Erythroblast (primary cell): ENCODE results near the gene SLC1A4.

Source experiments
- DNase-seq, 2 experiments: peaks; one replicate each; lab custom pipeline; 2025; lab: John Stamatoyannopoulos, UW
- GATA1 ChIP-seq: IDR thresholded peaks from 2 replicates; pipeline ENCODE4 v1.6.1; 2011; ENCODE audit warnings: low read depth, mild to moderate bottlenecking, control low read depth, low read length, moderate library complexity
- POLR2A ChIP-seq: IDR thresholded peaks from 2 replicates; pipeline ENCODE4 v1.6.1; 2011; ENCODE audit warnings: mild to moderate bottlenecking, low read length

SLC1A4 gene

DNA sequence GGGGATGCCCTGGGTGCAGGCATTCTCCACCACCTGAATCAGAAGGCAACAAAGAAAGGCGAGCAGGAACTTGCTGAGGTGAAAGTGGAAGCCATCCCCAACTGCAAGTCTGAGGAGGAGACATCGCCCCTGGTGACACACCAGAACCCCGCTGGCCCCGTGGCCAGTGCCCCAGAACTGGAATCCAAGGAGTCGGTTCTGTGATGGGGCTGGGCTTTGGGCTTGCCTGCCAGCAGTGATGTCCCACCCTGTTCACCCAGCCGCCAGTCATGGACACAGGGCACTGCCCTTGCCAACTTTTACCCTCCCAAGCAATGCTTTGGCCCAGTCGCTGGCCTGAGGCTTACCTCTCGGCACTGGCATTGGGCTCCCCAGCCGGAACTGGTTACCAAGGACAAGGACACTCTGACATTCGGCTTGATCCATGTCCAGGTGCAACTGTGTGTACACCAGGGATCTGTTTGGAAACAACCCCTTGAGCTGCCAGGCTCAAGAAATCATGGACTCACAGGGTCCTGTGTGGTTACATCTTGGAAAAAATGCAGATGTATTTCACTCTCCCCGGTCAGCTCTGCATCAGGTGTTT is 31.8 kb downstream of the SLC1A4 start:
- peak in 1 of 2 experiments; percentile 27 for DNase-seq
- no peak for TF ChIP-seq GATA1
- TF ChIP-seq POLR2A: no peak

DNA sequence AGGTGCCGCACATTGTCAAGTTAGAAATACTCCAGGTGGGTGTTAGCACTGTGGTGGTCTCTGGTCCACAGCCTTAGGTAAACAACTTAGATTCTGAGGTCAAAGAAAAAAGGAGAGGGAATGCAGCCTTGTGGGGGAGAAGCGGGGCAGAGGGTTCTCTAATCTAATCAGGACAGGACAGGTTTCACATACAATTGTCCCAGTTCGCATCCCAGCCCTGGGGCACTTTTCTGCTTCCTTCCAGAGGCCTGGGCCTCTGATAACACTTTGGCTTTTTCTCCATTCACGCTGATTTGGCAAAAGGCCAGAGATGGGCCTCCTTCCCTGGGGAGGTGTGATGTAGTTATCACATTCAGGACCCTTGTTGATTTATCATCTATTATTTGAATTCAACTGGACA is 32.5 kb downstream of the SLC1A4 start:
- DNase-seq: peak; percentile 93 to 97
- TF ChIP-seq POLR2A (no peak), GATA1 (peak; percentile 67)

DNA sequence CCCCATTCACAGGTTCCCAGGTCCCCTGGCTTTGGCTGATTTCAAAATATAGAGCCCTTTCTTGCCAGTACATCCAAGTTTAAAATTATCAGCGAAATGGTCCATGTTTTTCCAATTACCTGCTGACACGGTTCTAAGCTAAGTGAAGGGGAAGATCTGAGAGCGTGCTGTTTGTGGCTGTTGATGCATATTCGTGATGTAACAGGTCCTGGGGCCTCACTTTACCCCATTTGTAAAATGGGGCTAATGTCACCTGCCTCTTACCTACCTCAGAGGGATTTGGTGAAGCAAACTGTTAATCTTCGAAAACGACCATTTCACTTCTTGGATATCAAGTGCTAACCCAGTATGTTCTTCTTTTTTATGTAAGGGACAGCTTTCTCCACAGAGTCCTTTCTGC is 33.0 kb downstream of the SLC1A4 start:
- TF ChIP-seq POLR2A (no peak), GATA1 (no peak)
- no peak for DNase-seq

DNA sequence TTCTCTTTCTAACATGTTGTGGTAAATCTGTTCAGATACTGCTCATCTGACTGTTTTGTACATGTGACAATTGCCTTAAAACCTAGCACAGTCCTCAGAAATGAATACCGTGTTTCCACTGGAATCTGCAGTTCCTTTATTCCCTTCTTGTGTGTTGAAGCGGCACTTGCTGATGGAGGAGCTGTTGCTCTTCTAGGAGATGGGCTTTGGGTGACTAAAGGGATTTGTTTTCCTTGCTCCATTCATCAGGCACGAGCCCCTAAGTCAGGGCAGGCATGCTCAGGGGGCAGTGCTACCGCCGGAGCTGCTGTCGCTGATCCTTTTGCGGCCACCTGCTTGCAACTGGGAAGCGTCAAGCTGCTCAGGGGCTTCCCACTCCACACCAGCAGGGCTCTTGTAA is 34.5 kb downstream of the SLC1A4 start:
- DNase-seq: no peak
- TF ChIP-seq GATA1 (no peak), POLR2A (no peak)

DNA sequence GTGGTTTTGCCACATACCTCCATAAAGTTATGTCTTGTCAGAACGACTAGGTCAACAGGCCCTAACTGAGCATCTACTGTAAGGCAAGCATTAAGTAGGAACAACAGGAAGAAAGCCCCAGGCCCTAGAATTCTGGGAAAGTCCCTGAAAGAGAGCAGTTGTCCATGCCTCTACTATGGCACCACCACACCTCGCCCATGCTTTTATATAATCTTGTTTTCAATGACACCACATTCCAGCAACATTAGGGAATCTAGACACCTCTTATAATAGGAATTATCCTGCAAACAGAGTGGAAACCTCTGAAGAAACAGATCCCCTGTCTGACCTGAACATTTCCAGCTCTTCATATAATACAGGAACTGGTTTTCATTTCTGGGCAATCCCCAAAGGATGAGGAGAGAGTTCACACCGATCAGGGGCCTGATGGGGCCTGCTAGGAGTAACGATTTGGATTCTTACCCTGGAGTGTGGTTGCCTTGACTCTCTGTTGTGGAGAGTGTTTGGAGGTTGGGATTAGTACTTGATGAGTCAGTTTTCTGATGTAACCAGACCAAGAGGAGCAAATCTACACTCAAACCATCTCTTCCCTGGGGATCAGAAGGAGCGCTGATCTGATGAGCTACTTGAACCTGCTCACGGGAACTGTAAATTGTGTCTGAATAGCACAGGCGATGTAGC is 35.1 kb downstream of the SLC1A4 start:
- TF ChIP-seq GATA1: no peak
- no peak for TF ChIP-seq POLR2A
- DNase-seq: peak in 1 of 2 experiments; percentile 24

DNA sequence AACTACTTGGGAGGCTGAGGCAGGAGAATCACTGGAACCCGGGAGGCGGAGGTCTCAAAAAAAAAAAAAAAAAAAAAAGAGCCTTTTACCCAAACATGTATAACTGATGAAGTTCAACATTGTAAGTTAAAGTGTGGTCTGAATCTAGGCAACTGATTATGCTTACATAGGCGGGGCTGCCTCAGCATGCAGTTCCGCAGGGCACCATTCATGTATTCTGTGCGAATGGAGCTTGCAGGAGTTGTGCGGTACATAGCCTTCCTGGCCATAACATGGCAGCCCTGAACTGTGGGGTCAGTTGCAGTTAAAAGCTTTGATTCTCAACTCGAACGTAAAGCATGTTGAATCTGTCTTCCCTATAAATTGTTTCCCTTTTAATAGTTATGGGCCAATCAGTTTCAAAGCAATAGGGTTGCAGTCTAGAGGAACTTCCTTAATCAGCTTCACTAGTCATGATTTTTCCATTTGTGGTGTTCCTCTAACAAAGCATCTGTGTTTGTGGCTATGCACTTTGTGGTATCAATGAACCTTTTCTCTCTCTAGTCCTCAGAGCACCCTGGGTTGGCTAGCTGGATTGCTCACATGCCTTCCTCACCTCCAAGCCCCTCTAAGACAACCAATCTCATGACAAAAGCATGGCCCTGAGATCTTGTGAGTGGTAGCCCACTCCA is 36.4 kb downstream of the SLC1A4 start:
- no peak for TF ChIP-seq POLR2A
- TF ChIP-seq GATA1: no peak
- DNase-seq: no peak

DNA sequence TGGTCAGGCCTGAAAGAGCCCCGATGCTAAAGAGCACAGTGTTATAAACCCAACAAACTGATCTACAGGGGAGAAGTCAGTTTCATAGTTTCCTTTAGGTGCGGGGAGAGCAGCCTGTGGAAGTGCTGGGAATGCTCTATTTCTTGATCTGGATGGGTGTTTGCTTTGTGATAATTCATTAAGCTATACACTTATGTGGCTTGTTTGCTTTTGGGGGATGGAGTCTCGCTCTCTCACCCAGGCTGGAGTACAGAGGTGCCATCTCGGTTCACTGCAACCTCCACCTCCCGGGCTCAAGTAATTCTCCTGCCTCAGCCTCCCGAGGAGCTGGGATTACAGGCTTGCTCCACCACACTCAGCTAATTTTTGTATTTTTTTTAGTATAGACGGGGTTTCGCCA is 37.0 kb downstream of the SLC1A4 start:
- no peak for TF ChIP-seq GATA1
- no peak for TF ChIP-seq POLR2A
- no peak for DNase-seq

DNA sequence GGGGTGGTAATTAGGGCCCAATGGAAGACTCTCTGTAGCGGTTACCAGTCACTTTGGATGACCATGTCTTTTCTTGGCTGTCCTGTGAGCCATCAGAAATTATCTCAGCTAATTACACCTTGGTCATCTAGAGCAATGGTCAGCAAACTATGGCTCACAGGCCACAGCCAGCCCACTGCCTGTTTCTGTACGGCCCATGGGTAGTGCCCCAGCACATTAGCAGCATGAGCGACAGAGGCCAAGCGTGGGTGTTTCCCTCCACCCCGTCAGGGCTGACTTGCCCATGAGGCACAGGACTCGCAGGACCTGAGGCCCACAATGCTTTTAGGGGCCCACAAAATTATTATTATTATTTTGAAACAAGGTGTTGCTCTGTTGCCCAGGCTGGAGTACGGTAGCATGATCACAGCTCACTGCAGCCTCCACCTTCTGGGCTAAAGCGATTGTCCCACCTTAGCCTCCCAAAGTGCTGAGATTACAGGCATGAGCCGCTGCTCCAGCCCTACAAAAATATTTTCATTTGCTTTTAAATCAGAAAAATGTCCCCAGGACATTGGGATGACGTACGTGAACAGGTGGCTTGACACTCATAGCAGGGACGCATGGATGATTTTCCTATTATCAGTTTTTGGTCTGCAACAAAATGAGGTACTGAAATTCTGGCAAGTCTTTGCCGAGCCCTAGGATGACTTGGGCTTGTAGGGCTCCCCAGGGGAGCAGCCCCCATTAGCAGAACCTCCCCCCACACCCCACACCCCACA is 37.7 kb downstream of the SLC1A4 start:
- no peak for DNase-seq
- no peak for TF ChIP-seq POLR2A
- no peak for TF ChIP-seq GATA1

DNA sequence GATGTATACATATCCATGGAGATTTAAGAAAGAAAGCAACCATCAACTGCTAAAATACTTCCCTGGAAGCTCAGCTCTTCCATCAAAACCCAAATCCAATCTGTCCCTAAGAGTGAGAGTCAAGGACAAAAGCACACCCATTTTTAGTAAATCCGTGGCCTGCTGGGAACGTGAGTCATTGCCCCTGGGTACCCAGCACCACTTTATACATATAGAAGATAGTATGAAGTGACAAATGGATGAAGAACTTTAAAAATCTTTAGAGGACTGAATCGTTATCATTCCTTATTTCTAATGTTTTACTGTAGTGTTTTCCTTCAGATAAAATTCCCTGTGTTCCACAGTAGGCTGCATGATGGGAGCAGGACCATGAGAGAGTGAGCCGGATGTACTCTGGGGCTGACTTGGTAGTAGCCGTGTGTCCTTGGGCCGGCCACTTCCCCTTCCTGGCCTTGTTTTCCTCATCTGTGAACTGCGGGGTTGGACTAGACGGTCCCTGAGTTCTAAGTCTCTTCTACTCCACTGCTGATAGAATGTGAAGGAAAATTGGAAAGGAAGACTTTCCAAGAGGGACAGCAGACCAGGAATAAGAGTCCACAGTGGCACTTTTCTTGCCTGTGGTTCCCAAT is 38.5 kb downstream of the SLC1A4 start:
- no peak for TF ChIP-seq POLR2A
- no peak for TF ChIP-seq GATA1
- no peak for DNase-seq

DNA sequence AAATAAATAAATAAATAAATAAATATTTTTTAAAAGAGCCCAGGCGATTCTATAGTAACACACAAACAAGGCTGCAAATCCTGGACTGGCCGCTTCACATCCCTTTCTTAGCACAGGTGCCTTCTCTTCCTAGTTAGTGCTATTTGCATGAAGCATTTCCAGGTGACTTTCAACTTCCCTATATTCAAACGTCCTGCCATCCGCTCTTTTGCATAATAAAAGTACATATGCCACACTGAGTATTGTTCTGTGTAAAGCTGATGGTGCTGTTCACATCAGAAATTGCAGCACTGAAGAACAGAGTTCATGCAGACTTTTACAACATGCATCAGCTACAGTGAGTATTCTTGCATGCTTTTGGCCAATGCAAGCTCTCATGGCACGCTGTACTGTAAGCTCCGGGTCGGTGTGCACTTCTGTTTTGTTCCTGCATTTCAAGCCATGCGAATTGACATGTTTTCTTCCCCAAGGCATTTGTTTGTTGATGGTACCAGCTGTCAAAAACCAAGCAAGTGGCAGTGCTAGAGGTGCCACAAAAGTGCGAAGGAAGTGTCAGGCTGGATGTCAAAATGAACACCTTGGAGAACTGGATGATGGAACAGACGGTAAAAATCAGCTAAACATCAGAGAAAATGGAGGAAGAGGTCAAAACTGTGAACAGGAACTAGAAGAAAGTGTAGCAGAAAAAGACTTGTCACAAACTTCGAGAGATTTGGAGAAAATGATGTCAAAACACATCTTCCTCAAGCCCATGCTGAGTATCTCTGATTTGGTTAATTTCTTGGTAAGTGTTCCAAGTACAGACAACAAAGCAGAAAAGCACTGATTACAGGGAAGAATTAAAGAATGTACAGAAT is 41.5 kb downstream of the SLC1A4 start:
- TF ChIP-seq POLR2A (no peak), GATA1 (no peak)
- DNase-seq: no peak

DNA sequence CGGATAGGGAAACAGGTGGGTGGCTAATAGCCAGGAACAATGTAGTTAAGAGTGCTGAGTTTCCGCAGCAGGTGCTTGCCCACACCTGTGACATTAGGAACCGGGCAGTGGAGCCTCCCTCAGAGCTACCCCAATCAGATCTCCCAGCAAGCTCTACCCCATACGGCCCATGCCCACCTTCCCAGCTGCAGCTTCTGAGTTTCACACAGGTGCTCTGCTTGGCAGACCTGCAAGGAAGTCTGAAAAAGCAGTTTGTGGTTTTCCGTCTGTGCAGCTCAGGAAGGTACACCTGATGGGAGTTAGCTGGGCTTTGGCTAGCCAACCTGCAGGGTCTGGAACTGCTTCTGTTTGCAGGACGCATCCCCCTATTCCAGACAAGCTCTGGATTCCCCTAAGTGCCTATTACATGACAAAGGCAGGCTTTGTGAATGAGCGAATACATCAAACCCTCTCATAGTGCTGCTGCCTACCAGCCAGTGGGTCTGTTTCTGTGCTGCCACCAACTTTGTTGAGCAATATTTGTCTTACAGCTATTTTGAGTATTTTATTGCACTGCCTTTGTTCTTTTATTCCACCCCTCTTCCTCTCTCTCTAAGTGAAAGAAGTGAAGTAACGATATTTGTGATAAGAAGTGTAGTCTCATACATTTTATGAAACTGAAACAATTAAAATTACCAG is 42.3 kb downstream of the SLC1A4 start:
- no peak for DNase-seq
- TF ChIP-seq GATA1: no peak
- no peak for TF ChIP-seq POLR2A

DNA sequence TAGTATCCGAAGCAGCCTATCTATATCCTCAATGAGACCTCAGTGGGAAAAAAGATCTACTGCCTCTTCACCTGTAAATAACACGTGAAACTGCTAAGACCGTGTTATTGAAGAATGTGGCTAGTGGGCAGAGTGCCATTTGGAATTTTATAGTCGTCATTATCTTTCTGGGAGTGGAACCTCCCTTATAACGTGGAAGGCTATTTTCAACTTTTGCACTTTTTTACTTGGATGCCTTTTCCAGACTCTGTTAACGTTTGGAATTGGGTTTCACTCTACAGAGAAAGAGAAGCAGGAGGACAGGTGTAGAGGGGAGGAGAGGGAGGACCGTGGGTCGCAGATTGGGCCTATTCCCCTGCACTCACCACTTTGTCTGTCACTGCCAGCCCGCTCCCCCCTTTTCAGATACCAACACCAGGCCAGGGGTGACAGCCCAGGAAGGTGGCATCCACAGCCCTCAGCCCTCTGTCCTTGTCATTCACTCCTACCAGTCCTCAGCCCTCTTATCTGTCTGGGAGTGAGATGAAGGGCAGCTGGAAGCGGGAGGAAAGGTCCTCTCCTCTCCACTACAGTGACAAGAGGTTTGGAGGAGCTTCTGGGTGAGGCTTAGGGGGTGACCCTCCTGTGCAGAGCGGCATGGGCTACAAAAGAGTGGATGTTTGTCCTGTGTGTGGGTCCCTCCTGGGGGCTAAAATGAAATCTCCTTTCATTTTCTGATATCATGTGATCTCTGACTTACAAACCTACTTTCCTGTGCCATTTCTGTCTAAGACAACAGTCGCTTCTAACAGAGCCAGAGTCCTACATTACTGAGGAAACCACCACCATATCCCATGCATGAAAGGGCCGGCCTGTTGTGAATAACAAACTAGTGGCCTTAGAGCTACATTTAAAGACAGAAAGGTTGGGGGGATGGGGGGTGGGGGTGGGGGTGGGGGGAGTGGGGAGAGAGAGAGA is 43.1 kb downstream of the SLC1A4 start:
- TF ChIP-seq GATA1: no peak
- no peak for TF ChIP-seq POLR2A
- no peak for DNase-seq
